ENCODE data around the gene TARBP1. TPM values are rescaled to one million over a fixed set of nuclear protein-coding genes. Genes with fewer than 3 reads are reported as not detected.
A peak's percentile ranks its signal among the peaks of the same experiment; 100 is the strongest.

Gene TARBP1
- total and polyA plus RNA-seq, 5 donors, result 10.7 to 12.0 (median 11.2) TPM

GRCh38 chr1:234495231-234495990 is 16.4 kb upstream of the TARBP1 start:
- Histone ChIP-seq H3K27me3 (ENCODE audit: control insufficient read depth, insufficient read depth) (no peaks in the 10 kb centered on the region), H3K9me3 (ENCODE audit: control insufficient read depth, low read length) (no peaks in the 10 kb centered on the region), H3K4me1 (ENCODE audit: control insufficient read depth, insufficient read depth, low read length) (peaks cover 7% of the 10 kb centered on the region), H3K27ac (ENCODE audit: low read length) (no peak overlapping the region), H3K4me3 (ENCODE audit: low read length) (no peak overlapping the region)
- ATAC-seq (no peak), DNase-seq (no peak)
- 54% methylated on average over 7 of the region's 7 CpGs for WGBS
- intact Hi-C loops (cut with DNase I), result loop anchor here (5.0 to 10.0 kb wide), 4 partner anchors 99 to 489 kb away; no protein-coding TSS in a partner anchor

GRCh38 chr1:234494049-234494448 is 15.1 kb upstream of the TARBP1 start:
- DNase-seq, result no peak
- Histone ChIP-seq H3K27me3 (ENCODE audit: control insufficient read depth, insufficient read depth) (no peaks in the 10 kb centered on the region), H3K9me3 (ENCODE audit: control insufficient read depth, low read length) (no peaks in the 10 kb centered on the region), H3K4me3 (ENCODE audit: low read length) (no peak overlapping the region), H3K4me1 (ENCODE audit: control insufficient read depth, insufficient read depth, low read length) (no peaks in the 10 kb centered on the region), H3K27ac (ENCODE audit: low read length) (no peak overlapping the region)
- intact Hi-C loops (cut with DNase I), result loop anchor here in 2 of 4 donors (5.0 to 10.0 kb wide), 3 partner anchors 101 to 593 kb away; no protein-coding TSS in a partner anchor
- ATAC-seq, result no peak
- 94% methylated on average over 4 of the region's 4 CpGs for WGBS

- Histone ChIP-seq H3K9me3 (ENCODE audit: control insufficient read depth, low read length) (no peaks in the 10 kb centered on the region), H3K4me1 (ENCODE audit: control insufficient read depth, insufficient read depth, low read length) (no peaks in the 10 kb centered on the region), H3K27ac (ENCODE audit: low read length) (no peak overlapping the region), H3K27me3 (ENCODE audit: control insufficient read depth, insufficient read depth) (no peaks in the 10 kb centered on the region), H3K4me3 (ENCODE audit: low read length) (no peak overlapping the region)
- ATAC-seq, result no peak
- WGBS, result 79% methylated on average over 4 of the region's 4 CpGs
- intact Hi-C loops (cut with DNase I), result loop anchor here in 2 of 4 donors (5.0 to 10.0 kb wide), 3 partner anchors 104 to 596 kb away; no protein-coding TSS in a partner anchor
- DNase-seq, result no peak
These were observed 12.0 kb upstream of the TARBP1 start for GRCh38 chr1:234490793-234491479.

GRCh38 chr1:234489698-234490077 is 10.7 kb upstream of the TARBP1 start:
- Histone ChIP-seq H3K27me3 (ENCODE audit: control insufficient read depth, insufficient read depth) (no peaks in the 10 kb centered on the region), H3K4me3 (ENCODE audit: low read length) (no peak overlapping the region), H3K27ac (ENCODE audit: low read length) (no peak overlapping the region), H3K9me3 (ENCODE audit: control insufficient read depth, low read length) (no peaks in the 10 kb centered on the region), H3K4me1 (ENCODE audit: control insufficient read depth, insufficient read depth, low read length) (no peaks in the 10 kb centered on the region)
- intact Hi-C loops (cut with DNase I), result loop anchor here in 2 of 4 donors (5.0 to 10.0 kb wide), 3 partner anchors 105 to 598 kb away; no protein-coding TSS in a partner anchor
- ATAC-seq (no peak), DNase-seq (no peak)
- 88% methylated on average over 2 of the region's 2 CpGs for WGBS

- DNase-seq (no peak), ATAC-seq (no peak)
- no peaks in the 10 kb centered on the region for H3K4me1 ChIP-seq (ENCODE audit: control insufficient read depth, insufficient read depth, low read length)
- no peaks in the 10 kb centered on the region for H3K27me3 ChIP-seq (ENCODE audit: control insufficient read depth, insufficient read depth)
- intact Hi-C loops (cut with DNase I), result no loop called here
- WGBS, result 89% methylated on average over 11 of the region's 11 CpGs
- no peaks in the 10 kb centered on the region for H3K9me3 ChIP-seq (ENCODE audit: control insufficient read depth, low read length)
- H3K4me3 ChIP-seq (ENCODE audit: low read length), result no peak overlapping the region
- H3K27ac ChIP-seq (ENCODE audit: low read length), result no peak overlapping the region
These were observed 10.2 kb upstream of the TARBP1 start for GRCh38 chr1:234489007-234489697.

- intact Hi-C loops (cut with DNase I), result no loop called here
- ATAC-seq, result no peak
- no peaks in the 10 kb centered on the region for H3K4me1 ChIP-seq (ENCODE audit: control insufficient read depth, insufficient read depth, low read length)
- no peak for DNase-seq
- H3K27me3 ChIP-seq (ENCODE audit: control insufficient read depth, insufficient read depth), result no peaks in the 10 kb centered on the region
- H3K4me3 ChIP-seq (ENCODE audit: low read length), result no peak overlapping the region
- H3K27ac ChIP-seq (ENCODE audit: low read length), result no peak overlapping the region
- H3K9me3 ChIP-seq (ENCODE audit: control insufficient read depth, low read length), result no peaks in the 10 kb centered on the region
- WGBS, result 86% methylated on average over 9 of the region's 9 CpGs
These were observed 9.4 kb upstream of the TARBP1 start for GRCh38 chr1:234488054-234489006.

GRCh38 chr1:234486858-234487840 is 8.2 kb upstream of the TARBP1 start:
- DNase-seq, result peak in 1 of 3 donors; percentile 65
- WGBS, result 29% methylated on average over 12 of the region's 12 CpGs
- peak; percentile 76 to 83 for ATAC-seq
- Histone ChIP-seq H3K4me3 (ENCODE audit: low read length) (no peak overlapping the region), H3K27me3 (ENCODE audit: control insufficient read depth, insufficient read depth) (no peaks in the 10 kb centered on the region), H3K4me1 (ENCODE audit: control insufficient read depth, insufficient read depth, low read length) (no peaks in the 10 kb centered on the region), H3K9me3 (ENCODE audit: control insufficient read depth, low read length) (no peaks in the 10 kb centered on the region), H3K27ac (ENCODE audit: low read length) (no peak overlapping the region)
- intact Hi-C loops (cut with DNase I), result no loop called here

GRCh38 chr1:234484991-234485739 is 6.2 kb upstream of the TARBP1 start:
- ATAC-seq, result no peak
- H3K4me1 ChIP-seq (ENCODE audit: control insufficient read depth, insufficient read depth, low read length), result no peaks in the 10 kb centered on the region
- H3K9me3 ChIP-seq (ENCODE audit: control insufficient read depth, low read length), result no peaks in the 10 kb centered on the region
- no peak for DNase-seq
- H3K27ac ChIP-seq (ENCODE audit: low read length), result no peak overlapping the region
- H3K4me3 ChIP-seq (ENCODE audit: low read length), result no peak overlapping the region
- 86% methylated on average over 17 of the region's 17 CpGs for WGBS
- H3K27me3 ChIP-seq (ENCODE audit: control insufficient read depth, insufficient read depth), result no peaks in the 10 kb centered on the region
- intact Hi-C loops (cut with DNase I), result no loop called here

- no peaks in the 10 kb centered on the region for H3K9me3 ChIP-seq (ENCODE audit: control insufficient read depth, low read length)
- ATAC-seq, result no peak
- H3K27me3 ChIP-seq (ENCODE audit: control insufficient read depth, insufficient read depth), result no peaks in the 10 kb centered on the region
- 73% methylated on average over 3 of the region's 3 CpGs for WGBS
- no peaks in the 10 kb centered on the region for H3K4me1 ChIP-seq (ENCODE audit: control insufficient read depth, insufficient read depth, low read length)
- DNase-seq, result no peak
- H3K27ac ChIP-seq (ENCODE audit: low read length), result no peak overlapping the region
- H3K4me3 ChIP-seq (ENCODE audit: low read length), result no peak overlapping the region
- intact Hi-C loops (cut with DNase I), result no loop called here
These were observed 5.2 kb upstream of the TARBP1 start for GRCh38 chr1:234484218-234484617.
